Measurements from ENCODE around the gene DNAH6. TPM values are rescaled to one million over a fixed set of nuclear protein-coding genes. Genes with fewer than 3 reads are reported as not detected.

DNAH6 gene
- total RNA-seq, 2 experiments from 2014 or later = 1.1 to 1.3 TPM

- DNase-seq = peak; percentile 29
- H3K27ac Mint-ChIP-seq = no peak overlapping the region
- ChIA-PET POLR2A (no interaction called here), CTCF (interaction anchor here (0.6 kb wide), 1 partner anchor 32 kb away, joined by 3 read pairs; no protein-coding TSS in a partner anchor)
- ATAC-seq = no peak
- H3K4me1 Mint-ChIP-seq = peaks cover 27% of the 10 kb centered on the region
- no peaks in the 10 kb centered on the region for H3K27me3 Mint-ChIP-seq
- intact Hi-C loops (cut with DNase I, micrococcal nuclease) = no loop called here
- no peak overlapping the region for H3K4me3 Mint-ChIP-seq
- no peaks in the 10 kb centered on the region for H3K9me3 Mint-ChIP-seq (ENCODE audit: low read depth)
- peaks cover 16% of the 10 kb centered on the region for H3K36me3 Mint-ChIP-seq (ENCODE audit: low read depth)
Measured at GRCh38 chr2:84830095-84830494, 313.8 kb downstream of the DNAH6 start.

GRCh38 chr2:84830758-84831500, 314.6 kb downstream of the DNAH6 start:
- H3K27me3 Mint-ChIP-seq = no peaks in the 10 kb centered on the region
- DNase-seq (no peak), ATAC-seq (no peak)
- H3K27ac Mint-ChIP-seq = peak overlapping the region; percentile 64
- CTCF ChIA-PET = interaction anchor here (0.6 to 0.8 kb wide), 3 partner anchors 95 to 828 kb away, joined by 3 read pairs; no protein-coding TSS in a partner anchor
- POLR2A ChIA-PET = no interaction called here
- H3K4me3 Mint-ChIP-seq = no peak overlapping the region
- H3K36me3 Mint-ChIP-seq (ENCODE audit: low read depth) = peaks cover 21% of the 10 kb centered on the region
- H3K4me1 Mint-ChIP-seq = peaks cover 30% of the 10 kb centered on the region
- intact Hi-C loops (cut with DNase I, micrococcal nuclease) = no loop called here
- peaks cover 4% of the 10 kb centered on the region for H3K9me3 Mint-ChIP-seq (ENCODE audit: low read depth)

- H3K36me3 Mint-ChIP-seq (ENCODE audit: low read depth) = peaks cover 33% of the 10 kb centered on the region
- ChIA-PET CTCF (interaction anchor here (0.8 to 1.9 kb wide), 6 partner anchors 10 to 202 kb away, joined by 3 to 7 read pairs (median 4); no protein-coding TSS in a partner anchor), POLR2A (interaction anchor here (0.7 to 1.1 kb wide), 3 partner anchors 14 to 18 kb away, joined by 3 to 5 read pairs (median 4); no protein-coding TSS in a partner anchor)
- DNase-seq (peak; percentile 54), ATAC-seq (peak; percentile 60)
- H3K27ac Mint-ChIP-seq = peak overlapping the region; percentile 91
- H3K4me1 Mint-ChIP-seq = peaks cover 35% of the 10 kb centered on the region
- no peaks in the 10 kb centered on the region for H3K27me3 Mint-ChIP-seq
- peaks cover 10% of the 10 kb centered on the region for H3K9me3 Mint-ChIP-seq (ENCODE audit: low read depth)
- intact Hi-C loops (cut with DNase I, micrococcal nuclease) = no loop called here
- H3K4me3 Mint-ChIP-seq = peak overlapping the region; percentile 46
Measured at GRCh38 chr2:84832772-84833461, 316.6 kb downstream of the DNAH6 start.

DNA sequence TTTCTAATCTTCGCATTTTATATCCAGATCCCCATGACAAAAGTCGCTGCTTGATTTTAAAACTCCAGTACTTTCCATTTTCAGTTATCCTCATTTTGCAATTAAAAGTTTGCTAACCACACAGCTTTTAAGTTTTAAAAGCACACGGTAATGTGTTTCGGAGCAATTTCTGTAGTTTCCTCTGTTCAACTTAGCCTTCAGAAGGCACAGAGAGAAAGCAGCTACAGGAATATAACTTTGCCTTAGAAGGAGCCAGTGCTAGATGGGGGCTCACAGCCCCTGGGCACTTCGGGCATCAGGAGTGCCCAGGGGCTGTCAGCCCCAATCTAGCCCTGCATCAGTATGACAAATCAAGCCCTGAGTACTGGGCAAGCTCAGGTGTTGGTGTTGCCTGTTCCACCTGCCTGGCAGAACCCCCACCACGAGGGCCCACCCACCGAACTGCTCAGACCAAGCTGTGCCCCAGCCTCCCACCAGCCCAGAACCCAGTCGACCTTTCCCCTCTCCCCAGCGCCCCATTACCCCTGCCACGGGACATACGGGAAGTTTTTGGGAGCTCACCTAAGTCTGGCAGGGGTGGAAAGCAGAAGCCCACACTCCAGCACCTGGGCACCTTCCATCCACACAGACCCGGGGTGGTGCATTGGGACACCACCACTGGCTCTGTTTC, 317.3 kb downstream of the DNAH6 start:
- POLR2A ChIA-PET = interaction anchor here (0.5 to 1.1 kb wide), 4 partner anchors 13 to 17 kb away, joined by 3 to 5 read pairs (median 4); no protein-coding TSS in a partner anchor
- ATAC-seq (peak; percentile 30), DNase-seq (no peak)
- Mint-ChIP-seq H3K27me3 (no peaks in the 10 kb centered on the region), H3K9me3 (ENCODE audit: low read depth) (peaks cover 10% of the 10 kb centered on the region), H3K36me3 (ENCODE audit: low read depth) (peaks cover 38% of the 10 kb centered on the region), H3K4me1 (peaks cover 41% of the 10 kb centered on the region), H3K27ac (peak overlapping the region; percentile 91), H3K4me3 (peak overlapping the region; percentile 46)
- CTCF ChIA-PET = interaction anchor here (0.8 to 1.9 kb wide), 5 partner anchors 9 to 203 kb away, joined by 3 to 7 read pairs (median 4); no protein-coding TSS in a partner anchor
- intact Hi-C loops (cut with DNase I, micrococcal nuclease) = no loop called here

GRCh38 chr2:84836215-84836614, 319.9 kb downstream of the DNAH6 start:
- no peaks in the 10 kb centered on the region for H3K27me3 Mint-ChIP-seq
- H3K4me3 Mint-ChIP-seq = no peak overlapping the region
- H3K9me3 Mint-ChIP-seq (ENCODE audit: low read depth) = peaks cover 10% of the 10 kb centered on the region
- ChIA-PET CTCF (interaction anchor here (0.6 to 0.9 kb wide), 2 partner anchors 89 to 98 kb away, joined by 3 read pairs; no protein-coding TSS in a partner anchor), POLR2A (no interaction called here)
- peaks cover 54% of the 10 kb centered on the region for H3K36me3 Mint-ChIP-seq (ENCODE audit: low read depth)
- intact Hi-C loops (cut with DNase I, micrococcal nuclease) = no loop called here
- no peak overlapping the region for H3K27ac Mint-ChIP-seq
- ATAC-seq (no peak), DNase-seq (no peak)
- H3K4me1 Mint-ChIP-seq = peaks cover 67% of the 10 kb centered on the region

DNA sequence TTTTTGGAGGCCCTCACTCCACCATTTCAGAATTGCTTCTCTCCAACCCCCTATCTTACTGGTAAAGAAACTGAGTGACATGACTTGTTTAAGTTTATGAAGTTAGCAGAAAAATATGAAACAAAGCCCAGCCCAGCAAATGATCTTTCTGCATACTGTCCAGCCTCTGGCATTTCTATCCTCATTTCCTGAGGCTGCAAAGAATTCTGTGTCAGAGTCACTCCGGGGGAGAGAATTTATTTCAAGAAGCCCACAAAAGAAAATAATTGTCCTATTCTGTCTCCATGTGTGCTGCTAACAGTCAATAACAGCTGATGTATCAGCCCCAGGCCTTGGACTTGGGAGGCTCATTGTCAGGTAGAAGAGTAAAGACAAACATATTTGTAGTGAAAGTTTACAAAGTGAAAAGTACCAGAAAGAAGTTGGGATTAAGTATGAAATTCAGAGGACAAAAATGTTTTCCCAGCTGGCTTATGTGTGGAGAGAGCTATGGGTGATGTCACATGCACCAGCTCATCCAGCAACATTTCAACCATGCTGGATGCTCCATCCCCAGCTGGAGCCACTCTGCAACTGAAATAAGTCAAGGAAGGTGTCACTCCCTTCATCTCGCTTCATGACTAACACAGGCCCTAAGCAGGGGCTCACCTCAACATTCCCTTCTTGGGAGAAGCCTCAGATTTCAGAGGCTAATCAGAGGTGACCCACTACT, 322.3 kb downstream of the DNAH6 start:
- H3K27me3 Mint-ChIP-seq = no peaks in the 10 kb centered on the region
- DNase-seq (no peak), ATAC-seq (no peak)
- H3K9me3 Mint-ChIP-seq (ENCODE audit: low read depth) = peaks cover 10% of the 10 kb centered on the region
- intact Hi-C loops (cut with DNase I, micrococcal nuclease) = no loop called here
- peaks cover 52% of the 10 kb centered on the region for H3K36me3 Mint-ChIP-seq (ENCODE audit: low read depth)
- H3K27ac Mint-ChIP-seq = peak overlapping the region; percentile 58
- no peak overlapping the region for H3K4me3 Mint-ChIP-seq
- ChIA-PET POLR2A (no interaction called here), CTCF (interaction anchor here (0.6 to 1.9 kb wide), 7 partner anchors 12 to 87 kb away, joined by 3 to 7 read pairs (median 3); no protein-coding TSS in a partner anchor)
- peaks cover 77% of the 10 kb centered on the region for H3K4me1 Mint-ChIP-seq

DNA sequence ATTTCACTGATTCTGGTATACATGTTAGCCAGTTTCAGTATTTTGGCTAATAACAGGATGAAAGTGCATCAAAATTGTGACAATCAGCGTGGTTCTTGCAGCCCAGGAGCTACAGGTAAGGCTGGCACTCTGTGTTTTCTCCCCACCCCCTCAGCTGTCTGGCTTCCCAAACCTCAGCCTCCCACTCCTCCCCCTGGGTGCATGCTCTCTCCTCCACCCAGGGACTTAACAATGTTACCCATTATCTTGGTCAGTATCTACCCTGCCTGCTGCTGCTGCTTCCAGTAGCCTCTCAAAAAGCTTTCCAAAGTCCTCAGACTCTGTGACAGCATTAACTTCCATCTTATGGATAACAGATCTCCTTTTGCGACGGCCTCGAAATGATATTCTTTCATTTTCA, 323.6 kb downstream of the DNAH6 start:
- peak; percentile 37 for DNase-seq
- Mint-ChIP-seq H3K27ac (peak overlapping the region; percentile 88), H3K4me1 (peaks cover 83% of the 10 kb centered on the region), H3K9me3 (ENCODE audit: low read depth) (peaks cover 12% of the 10 kb centered on the region), H3K36me3 (ENCODE audit: low read depth) (peaks cover 49% of the 10 kb centered on the region), H3K27me3 (no peaks in the 10 kb centered on the region), H3K4me3 (peak overlapping the region; percentile 62)
- intact Hi-C loops (cut with DNase I, micrococcal nuclease) = loop anchor here in 1 of 2 experiments (2.0 kb wide), 1 partner anchor 17 kb away; no protein-coding TSS in a partner anchor
- CTCF ChIA-PET = interaction anchor here (0.6 to 0.8 kb wide), 2 partner anchors 10 to 23 kb away, joined by 3 read pairs; no protein-coding TSS in a partner anchor
- peak; percentile 11 for ATAC-seq
- POLR2A ChIA-PET = no interaction called here

DNA sequence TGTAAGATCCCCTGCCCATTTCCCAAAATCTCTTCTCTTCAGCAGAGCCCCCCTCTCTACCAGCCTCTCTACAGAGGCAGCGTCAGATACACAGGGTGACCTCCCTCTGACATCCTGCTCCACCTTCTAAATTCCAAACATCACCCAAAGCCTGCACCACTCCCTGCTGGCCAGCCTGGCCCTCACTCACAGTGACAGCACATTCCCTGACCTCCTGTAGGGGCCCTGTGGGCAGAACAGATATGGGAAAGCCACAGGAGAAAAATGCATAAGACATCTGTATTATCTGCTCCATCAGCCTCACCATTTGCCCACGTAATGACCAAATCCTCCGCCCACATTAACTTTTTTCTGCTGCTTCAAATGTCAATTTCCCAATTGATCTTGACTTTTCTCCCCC, 324.0 kb downstream of the DNAH6 start:
- peak overlapping the region; percentile 62 for H3K4me3 Mint-ChIP-seq
- ATAC-seq = peak; percentile 23
- H3K27me3 Mint-ChIP-seq = no peaks in the 10 kb centered on the region
- POLR2A ChIA-PET = no interaction called here
- H3K4me1 Mint-ChIP-seq = peaks cover 84% of the 10 kb centered on the region
- peaks cover 49% of the 10 kb centered on the region for H3K36me3 Mint-ChIP-seq (ENCODE audit: low read depth)
- no peak for DNase-seq
- H3K9me3 Mint-ChIP-seq (ENCODE audit: low read depth) = peaks cover 12% of the 10 kb centered on the region
- intact Hi-C loops (cut with DNase I, micrococcal nuclease) = loop anchor here in 1 of 2 experiments (2.0 kb wide), 1 partner anchor 16 kb away; no protein-coding TSS in a partner anchor
- CTCF ChIA-PET = interaction anchor here (0.6 to 1.6 kb wide), 5 partner anchors 9 to 86 kb away, joined by 3 to 7 read pairs (median 6); no protein-coding TSS in a partner anchor
- peak overlapping the region; percentile 88 for H3K27ac Mint-ChIP-seq

DNA sequence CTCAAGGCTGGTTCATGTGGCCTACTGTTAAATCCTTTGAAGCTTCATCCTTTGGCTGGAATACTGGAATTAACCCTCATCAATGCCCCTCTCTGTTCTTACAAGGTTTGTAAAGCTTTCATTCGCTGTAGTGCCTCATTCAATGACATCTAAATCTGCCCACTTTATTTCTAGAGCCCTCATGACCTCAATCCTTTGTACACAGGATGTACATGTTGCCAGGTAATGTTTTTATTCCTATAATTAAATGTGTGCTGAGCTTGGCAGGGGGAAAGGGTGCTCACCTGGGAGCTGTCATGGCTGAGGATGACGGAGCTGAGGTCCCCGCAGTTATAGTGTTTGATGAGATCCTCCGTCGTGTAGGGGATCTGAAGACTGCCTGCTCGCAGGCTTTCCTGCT, 325.3 kb downstream of the DNAH6 start:
- ChIA-PET CTCF (interaction anchor here (0.5 to 1.6 kb wide), 7 partner anchors 8 to 85 kb away, joined by 3 to 7 read pairs (median 6); no protein-coding TSS in a partner anchor), POLR2A (interaction anchor here (0.6 kb wide), 1 partner anchor 42 kb away, joined by 3 read pairs; no protein-coding TSS in a partner anchor)
- Mint-ChIP-seq H3K36me3 (ENCODE audit: low read depth) (peaks cover 38% of the 10 kb centered on the region), H3K9me3 (ENCODE audit: low read depth) (peaks cover 3% of the 10 kb centered on the region), H3K27ac (peak overlapping the region; percentile 72), H3K27me3 (no peaks in the 10 kb centered on the region), H3K4me1 (peaks cover 86% of the 10 kb centered on the region), H3K4me3 (peak overlapping the region; percentile 3)
- intact Hi-C loops (cut with DNase I, micrococcal nuclease) = loop anchor here in 1 of 2 experiments (2.0 kb wide), 1 partner anchor 15 kb away; no protein-coding TSS in a partner anchor
- ATAC-seq = peak; percentile 8
- no peak for DNase-seq

GRCh38 chr2:84844141-84844540, 327.8 kb downstream of the DNAH6 start:
- POLR2A ChIA-PET = no interaction called here
- H3K9me3 Mint-ChIP-seq (ENCODE audit: low read depth) = peaks cover 2% of the 10 kb centered on the region
- peak overlapping the region; percentile 94 for H3K27ac Mint-ChIP-seq
- peak overlapping the region; percentile 35 for H3K4me3 Mint-ChIP-seq
- H3K36me3 Mint-ChIP-seq (ENCODE audit: low read depth) = peaks cover 23% of the 10 kb centered on the region
- peaks cover 93% of the 10 kb centered on the region for H3K4me1 Mint-ChIP-seq
- DNase-seq (peak; percentile 45), ATAC-seq (peak; percentile 34)
- CTCF ChIA-PET = no interaction called here
- H3K27me3 Mint-ChIP-seq = no peaks in the 10 kb centered on the region
- intact Hi-C loops (cut with DNase I, micrococcal nuclease) = no loop called here
